ENCODE data around the gene PPIA.

PPIA gene

GRCh38 chr7:44796504-44797328, at the start of gene PPIA:
PPIA (plus strand) TSS chr7:44796681; CDS start chr7:44796725, 44 bp downstream.
- TF ChIP-seq CTCF (IDR thresholded peaks at IDR 0.05; ENCODE audit: insufficient read depth, low read length, missing control alignments): no peak
- H3K4me3 ChIP-seq (ENCODE audit: low read depth, low read length): peak within 1 kb of the TSS; percentile 96
- POLR2A ChIA-PET: interaction anchor here (0.7 to 1.5 kb wide), 9 partner anchors 9 to 214 kb away, joined by 3 to 5 read pairs (median 4); partner anchors contain the start of gene TMED4
- DNase-seq (ENCODE audit: low read depth, low spot score): peak; percentile 90
- CTCF ChIA-PET: interaction anchor here (1.0 kb wide), 1 partner anchor 118 kb away, joined by 3 read pairs; no protein-coding TSS in a partner anchor

- no peak for DNase-seq (ENCODE audit: low read depth, low spot score)
- TF ChIP-seq CTCF (IDR thresholded peaks at IDR 0.05; ENCODE audit: insufficient read depth, low read length, missing control alignments): no peak
- CTCF ChIA-PET: interaction anchor here (1.3 kb wide), 1 partner anchor 160 kb away, joined by 3 read pairs; no protein-coding TSS in a partner anchor
- H3K4me3 ChIP-seq (ENCODE audit: low read depth, low read length): peak within 1 kb of the TSS; percentile 82
- POLR2A ChIA-PET: interaction anchor here (0.7 to 1.1 kb wide), 2 partner anchors 142 kb away, joined by 3 to 6 read pairs; partner anchors contain the start of gene OGDH
Measured at GRCh38 chr7:44748045-44748947, 48.2 kb upstream of the PPIA start, which contains the start of gene ZMIZ2. ZMIZ2 (plus strand) TSS chr7:44748847; CDS start chr7:44756250, 7,403 bp downstream.

GRCh38 chr7:44748948-44749731, 47.3 kb upstream of the PPIA start:
- DNase-seq (ENCODE audit: low read depth, low spot score): no peak
- POLR2A ChIA-PET: interaction anchor here (0.7 to 1.5 kb wide), 6 partner anchors 14 to 167 kb away, joined by 3 to 6 read pairs (median 3); partner anchors contain the start of genes OGDH and TMED4
- TF ChIP-seq CTCF (IDR thresholded peaks at IDR 0.05; ENCODE audit: insufficient read depth, low read length, missing control alignments): no peak
- CTCF ChIA-PET: interaction anchor here (0.9 to 1.5 kb wide), 4 partner anchors 14 to 215 kb away, joined by 3 to 4 read pairs (median 4); no protein-coding TSS in a partner anchor
- H3K4me3 ChIP-seq (ENCODE audit: low read depth, low read length): peak overlapping the region; percentile 82

- ChIA-PET CTCF (interaction anchor here (0.9 to 1.8 kb wide), 4 partner anchors 15 to 214 kb away, joined by 3 to 5 read pairs (median 4); no protein-coding TSS in a partner anchor), POLR2A (interaction anchor here (0.7 to 1.5 kb wide), 4 partner anchors 18 to 168 kb away, joined by 3 to 4 read pairs (median 3); partner anchors contain the start of gene TMED4)
- peak overlapping the region; percentile 82 for H3K4me3 ChIP-seq (ENCODE audit: low read depth, low read length)
- no peak for TF ChIP-seq CTCF (IDR thresholded peaks at IDR 0.05; ENCODE audit: insufficient read depth, low read length, missing control alignments)
- no peak for DNase-seq (ENCODE audit: low read depth, low spot score)
Measured at GRCh38 chr7:44749992-44750391, 46.5 kb upstream of the PPIA start.

- TF ChIP-seq CTCF (IDR thresholded peaks at IDR 0.05; ENCODE audit: insufficient read depth, low read length, missing control alignments): no peak
- ChIA-PET CTCF (interaction anchor here (0.9 to 1.8 kb wide), 5 partner anchors 10 to 214 kb away, joined by 3 to 5 read pairs (median 4); no protein-coding TSS in a partner anchor), POLR2A (interaction anchor here (1.1 to 1.5 kb wide), 2 partner anchors 47 to 168 kb away, joined by 3 read pairs; partner anchors contain the start of gene TMED4)
- DNase-seq (ENCODE audit: low read depth, low spot score): no peak
- H3K4me3 ChIP-seq (ENCODE audit: low read depth, low read length): peak overlapping the region; percentile 82; the same call in 1 of the 2 replicates
Measured at GRCh38 chr7:44750424-44750823, 46.1 kb upstream of the PPIA start.

Data from AG04449 (cell line).